NCI-H2107 treated with DMSO at 0.1 percent for 48 hours (cell line): ENCODE measurements around the gene CCDC148.
"Not testable (repeated sequence)": the region's sequence is repeated elsewhere in the genome, so short reads cannot be mapped to it uniquely, and the experiment has no call there.

Source experiments
- DNase-seq: peaks from one replicate; lab custom pipeline; 2025; ENCODE audit not compliant: unreplicated experiment; lab: John Stamatoyannopoulos, UW

Gene CCDC148

DNA sequence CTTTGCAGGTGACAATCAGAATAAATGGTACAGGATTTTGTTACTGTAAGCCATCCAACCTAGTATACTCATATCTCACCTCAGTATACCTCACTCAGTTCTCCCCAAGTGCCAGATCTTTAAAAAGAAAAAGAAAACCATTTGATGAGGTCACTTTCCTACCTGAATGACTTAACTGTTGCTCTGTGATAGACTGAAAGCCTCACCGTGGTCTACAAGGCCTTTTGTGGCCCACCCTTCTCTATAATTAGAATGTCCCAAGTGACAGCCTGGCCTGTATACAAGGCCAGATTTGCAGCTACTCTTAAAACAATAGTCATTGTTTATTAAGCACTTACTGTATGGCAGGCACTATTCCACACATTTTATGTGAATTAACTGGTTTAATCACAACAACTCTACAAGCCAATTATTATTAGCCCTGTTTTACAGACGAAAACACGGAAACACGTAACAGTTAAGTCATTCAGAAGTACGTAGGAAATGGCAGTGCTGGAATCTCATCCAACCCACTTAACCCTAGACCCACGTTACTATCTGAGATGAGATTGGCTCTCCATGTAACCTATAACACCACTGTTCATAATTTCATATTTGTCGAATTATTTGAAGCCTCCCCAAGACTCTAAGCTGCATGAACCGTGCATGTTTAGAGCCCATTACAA is 28.5 kb upstream of the CCDC148 start:
- DNase-seq = no peak

GRCh38 chr2:158482594-158482993 is 26.0 kb upstream of the CCDC148 start:
- DNase-seq = no peak

DNA sequence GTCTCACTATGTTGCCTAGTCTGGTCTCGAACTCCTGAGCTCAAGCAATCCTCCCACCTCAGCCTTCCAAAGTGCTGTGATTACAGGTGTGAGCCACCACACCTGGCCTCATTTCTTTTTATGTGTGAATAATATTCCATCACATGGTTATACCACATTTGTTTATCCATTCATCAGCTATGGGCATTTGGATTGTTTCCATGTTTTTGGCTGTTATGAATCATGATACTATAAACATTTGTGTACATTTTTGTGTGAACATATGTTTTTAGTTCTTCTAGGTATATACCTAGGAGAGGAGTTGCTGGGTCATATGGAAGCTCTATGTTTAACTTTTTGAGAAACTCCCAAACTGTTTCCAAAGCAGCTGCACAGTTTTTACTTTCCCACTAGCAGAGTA is 24.6 kb upstream of the CCDC148 start:
- DNase-seq = no peak

DNA sequence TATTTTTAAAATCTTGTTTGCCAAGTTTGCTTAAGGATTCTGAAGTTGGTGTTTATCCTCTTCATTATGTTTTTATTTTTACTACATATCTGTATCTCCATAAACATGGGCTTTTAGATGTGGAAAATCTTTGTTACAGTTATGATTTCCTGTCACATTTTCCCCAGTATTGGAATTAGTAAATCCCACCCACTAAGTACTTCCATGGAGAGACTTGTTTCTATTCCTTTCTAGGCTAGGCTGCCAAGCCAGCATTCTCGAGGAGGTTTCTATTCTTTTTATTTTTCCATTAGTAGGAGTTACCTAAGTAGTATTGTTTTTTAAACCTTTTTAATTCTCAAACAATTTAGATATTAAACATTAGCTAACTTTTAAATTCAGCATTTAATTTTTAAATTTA is 22.3 kb upstream of the CCDC148 start:
- DNase-seq = no peak

DNA sequence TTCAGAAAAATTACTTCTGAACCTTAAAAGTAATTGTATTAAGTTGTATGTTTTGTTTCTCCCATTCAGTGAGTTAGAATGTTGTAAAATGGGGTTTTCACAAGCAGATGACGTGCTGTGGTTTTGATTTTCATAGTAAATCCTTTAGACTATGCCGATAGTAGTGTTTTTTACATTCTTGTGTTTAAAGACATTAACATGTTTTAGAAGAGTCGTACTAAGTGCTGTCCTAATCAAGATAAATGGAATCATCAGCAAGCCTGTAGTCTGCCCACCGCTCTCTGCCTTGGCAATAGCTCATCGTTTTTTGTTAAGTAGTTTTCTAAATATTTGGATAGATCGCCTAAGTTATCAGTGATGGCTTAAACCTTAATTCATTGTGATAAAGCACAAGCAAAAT is 21.7 kb upstream of the CCDC148 start:
- DNase-seq = no peak

- no peak for DNase-seq
Observed at GRCh38 chr2:158477202-158477601, 20.6 kb upstream of the CCDC148 start.

- not testable (repeated sequence) for DNase-seq
Observed at GRCh38 chr2:158474526-158475011, 18.0 kb upstream of the CCDC148 start.

- DNase-seq = no peak
Observed at GRCh38 chr2:158473719-158474392, 17.3 kb upstream of the CCDC148 start.

- DNase-seq = not testable (repeated sequence)
Observed at GRCh38 chr2:158473300-158473699, 16.7 kb upstream of the CCDC148 start.

DNA sequence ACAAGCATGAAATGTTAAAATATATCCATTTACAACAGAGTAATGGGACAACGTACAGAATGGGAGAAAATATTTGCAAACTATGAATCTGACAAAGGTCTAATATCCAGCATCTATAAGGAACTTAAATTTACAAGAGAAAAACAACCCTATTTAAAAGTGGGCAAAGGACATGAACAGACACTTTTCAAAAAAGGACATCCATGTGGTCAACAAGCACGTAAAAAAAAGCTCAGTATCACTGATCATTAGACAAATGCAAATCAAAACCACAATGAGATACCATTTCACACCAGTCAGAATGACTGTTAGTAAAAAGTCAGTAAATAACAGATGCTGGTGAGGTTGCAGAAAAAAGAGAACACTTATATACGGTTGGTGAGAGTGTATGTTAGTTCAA is 16.3 kb upstream of the CCDC148 start:
- not testable (repeated sequence) for DNase-seq

DNA sequence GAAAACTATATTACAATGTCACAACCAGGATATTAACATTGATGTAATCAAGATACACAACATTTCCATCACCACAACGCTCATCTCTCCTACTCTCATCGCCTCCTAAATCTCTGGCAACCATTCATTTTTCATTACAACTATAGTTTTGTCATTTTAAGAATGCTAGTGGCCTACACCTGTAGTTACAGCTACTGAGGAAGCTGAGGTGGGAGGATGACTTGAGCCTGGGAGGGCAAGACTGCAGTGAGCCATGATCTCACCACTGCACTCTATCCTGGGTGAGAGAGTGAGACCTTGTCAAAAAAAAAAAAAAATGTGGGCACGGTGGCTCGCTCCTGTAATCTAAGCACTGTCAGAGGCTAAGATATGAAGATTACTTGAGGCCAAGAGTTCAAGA is 10.7 kb upstream of the CCDC148 start:
- no peak for DNase-seq

DNA sequence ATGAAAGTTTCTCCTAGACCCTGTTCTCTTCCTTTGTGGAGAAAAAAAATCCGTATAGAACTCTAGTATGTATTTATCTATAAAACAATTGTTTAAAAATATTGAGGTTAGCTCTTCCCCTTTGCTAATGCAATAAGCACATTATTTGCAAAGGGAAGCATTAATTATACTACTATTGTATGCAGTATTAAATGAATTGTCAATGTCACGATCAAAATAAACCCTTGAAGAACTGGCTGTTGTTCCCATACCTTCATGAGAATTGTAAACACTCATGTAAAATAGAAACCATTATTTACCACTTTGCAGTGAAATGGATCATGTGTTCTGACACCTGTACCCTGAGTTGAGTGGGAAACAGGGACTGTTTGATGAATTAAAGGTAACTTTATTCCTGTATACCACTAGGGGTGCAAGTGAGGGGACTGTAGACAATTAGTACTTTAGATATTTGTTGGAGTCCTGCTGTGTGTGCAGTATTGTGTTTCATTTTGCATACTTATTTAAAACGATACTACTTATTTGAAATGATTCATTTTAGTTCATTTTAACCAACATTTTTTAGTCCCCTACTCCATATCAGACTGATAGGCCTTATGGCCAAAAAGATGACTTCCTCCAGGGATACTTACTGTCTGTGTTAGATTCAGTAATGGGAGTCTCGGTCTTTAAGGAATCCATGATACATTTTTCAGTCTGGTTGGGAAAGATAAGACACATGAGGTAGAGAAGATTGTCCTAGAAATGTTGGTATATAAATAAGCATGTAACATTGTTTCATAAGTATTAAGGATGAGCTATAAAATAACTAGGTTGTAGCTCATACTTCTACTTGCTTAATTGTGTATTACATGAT is 8.1 kb upstream of the CCDC148 start:
- DNase-seq = peak; percentile 46

DNA sequence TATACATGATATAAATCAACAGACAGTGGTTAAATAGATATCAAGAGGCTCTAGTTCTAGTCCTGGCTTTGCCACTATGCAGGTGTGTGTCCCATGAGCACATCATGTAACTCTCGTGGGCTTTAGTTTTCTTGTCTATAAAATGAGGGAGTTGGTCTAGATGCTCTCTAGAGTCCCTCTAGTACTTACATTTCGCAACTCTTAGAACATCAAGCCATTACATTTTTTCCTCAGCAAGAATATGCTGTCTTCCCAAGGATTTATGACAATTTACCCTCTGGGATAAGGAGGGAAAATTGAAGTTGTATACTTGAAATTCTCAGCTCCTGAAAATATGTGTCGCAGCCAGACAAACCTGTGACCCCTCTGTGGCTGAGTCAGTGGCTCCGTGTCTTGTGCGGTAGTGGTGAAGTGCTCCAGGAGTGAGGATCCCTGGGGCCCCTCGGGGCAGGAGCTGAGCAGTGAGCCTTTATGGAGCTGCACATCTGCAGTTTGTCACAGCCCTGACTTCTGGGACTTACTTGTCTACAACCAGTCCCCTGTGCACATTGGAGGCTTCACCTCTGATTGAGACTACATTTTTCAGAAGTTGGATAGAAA is 7.0 kb upstream of the CCDC148 start:
- no peak for DNase-seq

DNA sequence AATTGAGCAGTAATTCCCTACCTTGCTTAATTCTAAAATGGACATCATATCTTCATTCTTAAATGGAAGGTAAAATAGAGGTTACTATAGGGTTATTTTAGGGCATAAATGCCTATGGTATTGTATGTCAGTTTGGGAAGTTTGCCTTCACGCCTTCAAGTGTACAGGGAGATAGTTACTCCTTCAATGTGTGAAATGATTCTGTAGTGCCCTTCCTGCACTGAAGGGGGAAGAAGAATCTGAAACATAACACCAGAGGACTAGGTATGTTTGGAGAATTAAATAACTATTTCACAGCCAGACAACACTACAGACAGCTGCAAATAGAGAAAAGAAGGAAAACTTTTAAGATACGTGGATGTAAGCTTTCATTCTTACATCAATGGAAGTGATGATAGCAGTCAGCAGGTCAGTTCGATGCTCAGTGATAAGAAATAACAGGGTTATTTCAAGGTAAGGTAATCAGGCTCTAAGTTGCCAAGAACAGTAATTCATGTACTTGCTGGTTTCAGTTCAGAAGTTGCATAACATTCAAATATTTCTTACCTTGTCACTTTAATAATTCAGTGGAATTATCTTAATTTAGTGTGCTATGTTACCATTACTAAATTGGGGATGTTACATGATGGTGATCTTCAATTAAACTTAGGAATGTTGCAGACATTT is 4.2 kb upstream of the CCDC148 start:
- DNase-seq = no peak

- DNase-seq = no peak
Observed at GRCh38 chr2:158459161-158460003, 2.8 kb upstream of the CCDC148 start.

GRCh38 chr2:158458617-158458920 is 2.0 kb upstream of the CCDC148 start:
- no peak for DNase-seq

- DNase-seq = no peak
Observed at GRCh38 chr2:158457826-158458616, 1.5 kb upstream of the CCDC148 start.

GRCh38 chr2:158457092-158457825 is 706 bp upstream of the CCDC148 start:
- DNase-seq = peak; percentile 19

DNA sequence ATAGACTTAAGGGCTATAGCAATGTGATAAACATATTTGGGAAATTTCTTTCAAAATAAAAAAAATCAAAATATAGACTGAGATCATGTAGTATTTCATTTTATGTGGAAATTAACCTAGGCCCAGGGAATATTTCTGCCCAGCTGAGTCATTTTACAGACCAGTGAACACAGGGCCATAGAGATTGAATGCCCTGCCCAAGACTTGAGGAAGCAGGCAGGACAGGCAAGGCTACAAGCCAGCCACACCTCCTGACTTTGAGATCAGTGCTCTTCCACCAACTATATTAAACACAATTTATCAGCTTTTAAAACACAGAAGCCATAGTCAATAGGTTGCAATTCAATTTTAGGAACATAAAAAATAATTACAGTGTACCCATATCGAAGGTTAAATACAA is 12.9 kb downstream of the CCDC148 start:
- DNase-seq = no peak
